Thoracic aorta (tissue), 2 donors: Measurements from ENCODE around the gene CEACAM1. TPM values are rescaled to one million over a fixed set of nuclear protein-coding genes. Genes with fewer than 3 reads are reported as not detected.
"Not testable (repeated sequence)": the region's sequence is repeated elsewhere in the genome, so short reads cannot be mapped to it uniquely, and the experiment has no call there.

Source experiments
- ATAC-seq: fragments of 150-250 bp; one replicate; pipeline ENCODE4 v1.8.0; 2017; ENCODE audit warnings: low read depth; ENCODE audit not compliant: insufficient number of reproducible peaks, low FRiP score
- DNase-seq: peaks from one replicate; pipeline ENCODE4 v3.0.0-alpha.2; 2020; ENCODE audit warnings: low spot score
- H3K27ac ChIP-seq, 2 donors: fragments of 200-600 bp; sonication (generic); 1 replicate in 1 of 2; 2 replicates in 1 of 2; pipeline ENCODE4 v1.5.1; 2016; ENCODE audit warnings: mild to moderate bottlenecking in 2 of 2, moderate library complexity in 2 of 2
- H3K27me3 ChIP-seq: fragments of 200-600 bp; sonication (generic); replicated peaks from 2 replicates; pipeline ENCODE4 v1.6.0; 2016; ENCODE audit warnings: mild to moderate bottlenecking; ENCODE audit not compliant: insufficient read depth
- H3K36me3 ChIP-seq: fragments of 200-600 bp; sonication (generic); one replicate; pipeline ENCODE4 v1.5.1; 2016
- H3K4me1 ChIP-seq, 2 donors: fragments of 200-600 bp; sonication (generic); 1 replicate in 1 of 2; 2 replicates in 1 of 2; pipeline versions ENCODE4 v1.5.1 to v1.6.0; 2016; ENCODE audit warnings: low read depth in 2 of 2, mild to moderate bottlenecking in 1 of 2; ENCODE audit not compliant: control insufficient read depth in 1 of 2
- H3K4me3 ChIP-seq: fragments of 200-600 bp; sonication (generic); 2 replicates; pipeline ENCODE4 v1.5.1; 2016; ENCODE audit warnings: mild to moderate bottlenecking
- H3K9me3 ChIP-seq: fragments of 200-600 bp; sonication (generic); 2 replicates; pipeline ENCODE4 v1.5.1; 2016
- CTCF ChIP-seq: fragments of 200-600 bp; sonication (generic); IDR thresholded peaks from one replicate; pipeline ENCODE4 v1.5.1; 2019; ENCODE audit warnings: antibody characterized with exemption
- total RNA-seq, 2 donors: library from RNA; depleted of rRNA; stranded (reverse); fragments of >200 nt; gene quantifications; one replicate each; pipeline versions ENCODE4 v1.1.0 to v1.2.3, GENCODE V29; 2016

The CEACAM1 gene
- total RNA-seq, 2 donors from 2014 or later, result 2.2 to 4.6 TPM

- DNase-seq, result no peak
- no peaks in the 10 kb centered on the region for H3K36me3 ChIP-seq
- no peak for TF ChIP-seq CTCF
- no peaks in the 10 kb centered on the region for H3K4me1 ChIP-seq
- H3K27ac ChIP-seq, result no peak overlapping the region
- no peaks in the 10 kb centered on the region for H3K27me3 ChIP-seq
- H3K4me3 ChIP-seq, result no peak overlapping the region
- ATAC-seq, result no peak
- no peaks in the 10 kb centered on the region for H3K9me3 ChIP-seq
These were observed 59.9 kb downstream of the CEACAM1 start for GRCh38 chr19:42468273-42468796.

GRCh38 chr19:42467183-42467760 is 61.0 kb downstream of the CEACAM1 start:
- Histone ChIP-seq H3K9me3 (no peaks in the 10 kb centered on the region), H3K27me3 (no peaks in the 10 kb centered on the region), H3K36me3 (no peaks in the 10 kb centered on the region), H3K27ac (no peak overlapping the region), H3K4me1 (no peaks in the 10 kb centered on the region), H3K4me3 (no peak overlapping the region)
- TF ChIP-seq CTCF, result no peak
- no peak for DNase-seq
- ATAC-seq, result no peak

GRCh38 chr19:42466521-42467182 is 61.6 kb downstream of the CEACAM1 start:
- H3K27me3 ChIP-seq, result no peaks in the 10 kb centered on the region
- no peaks in the 10 kb centered on the region for H3K36me3 ChIP-seq
- no peaks in the 10 kb centered on the region for H3K9me3 ChIP-seq
- no peak for DNase-seq
- no peak for ATAC-seq
- H3K4me3 ChIP-seq, result no peak overlapping the region
- TF ChIP-seq CTCF, result no peak
- H3K27ac ChIP-seq, result no peak overlapping the region
- H3K4me1 ChIP-seq, result no peaks in the 10 kb centered on the region

GRCh38 chr19:42465827-42466280 is 62.4 kb downstream of the CEACAM1 start:
- Histone ChIP-seq H3K4me3 (no peak overlapping the region), H3K27me3 (no peaks in the 10 kb centered on the region), H3K27ac (no peak overlapping the region), H3K36me3 (no peaks in the 10 kb centered on the region), H3K4me1 (no peaks in the 10 kb centered on the region), H3K9me3 (no peaks in the 10 kb centered on the region)
- ATAC-seq (no peak), DNase-seq (no peak)
- TF ChIP-seq CTCF, result no peak

GRCh38 chr19:42461700-42462324 is 66.5 kb downstream of the CEACAM1 start:
- H3K9me3 ChIP-seq, result no peaks in the 10 kb centered on the region
- no peaks in the 10 kb centered on the region for H3K36me3 ChIP-seq
- H3K27me3 ChIP-seq, result no peaks in the 10 kb centered on the region
- H3K27ac ChIP-seq, result no peak overlapping the region
- no peaks in the 10 kb centered on the region for H3K4me1 ChIP-seq
- TF ChIP-seq CTCF, result no peak
- ATAC-seq, result no peak
- DNase-seq, result no peak
- no peak overlapping the region for H3K4me3 ChIP-seq

GRCh38 chr19:42461231-42461630 is 67.0 kb downstream of the CEACAM1 start:
- H3K27ac ChIP-seq, H3K4me3 ChIP-seq, ATAC-seq, H3K4me1 ChIP-seq, H3K9me3 ChIP-seq, H3K36me3 ChIP-seq, DNase-seq, H3K27me3 ChIP-seq: not testable (repeated sequence)
